Measurements from ENCODE around the gene ITPA. TPM values are rescaled to one million over a fixed set of nuclear protein-coding genes. Genes with fewer than 3 reads are reported as not detected.
A peak's percentile ranks its signal among the peaks of the same experiment; 100 is the strongest.

Gene ITPA
- total and polyA plus RNA-seq, 2 of the 4 experiments (the other 2 are of a cell fraction): 32.4 to 49.0 TPM

DNA sequence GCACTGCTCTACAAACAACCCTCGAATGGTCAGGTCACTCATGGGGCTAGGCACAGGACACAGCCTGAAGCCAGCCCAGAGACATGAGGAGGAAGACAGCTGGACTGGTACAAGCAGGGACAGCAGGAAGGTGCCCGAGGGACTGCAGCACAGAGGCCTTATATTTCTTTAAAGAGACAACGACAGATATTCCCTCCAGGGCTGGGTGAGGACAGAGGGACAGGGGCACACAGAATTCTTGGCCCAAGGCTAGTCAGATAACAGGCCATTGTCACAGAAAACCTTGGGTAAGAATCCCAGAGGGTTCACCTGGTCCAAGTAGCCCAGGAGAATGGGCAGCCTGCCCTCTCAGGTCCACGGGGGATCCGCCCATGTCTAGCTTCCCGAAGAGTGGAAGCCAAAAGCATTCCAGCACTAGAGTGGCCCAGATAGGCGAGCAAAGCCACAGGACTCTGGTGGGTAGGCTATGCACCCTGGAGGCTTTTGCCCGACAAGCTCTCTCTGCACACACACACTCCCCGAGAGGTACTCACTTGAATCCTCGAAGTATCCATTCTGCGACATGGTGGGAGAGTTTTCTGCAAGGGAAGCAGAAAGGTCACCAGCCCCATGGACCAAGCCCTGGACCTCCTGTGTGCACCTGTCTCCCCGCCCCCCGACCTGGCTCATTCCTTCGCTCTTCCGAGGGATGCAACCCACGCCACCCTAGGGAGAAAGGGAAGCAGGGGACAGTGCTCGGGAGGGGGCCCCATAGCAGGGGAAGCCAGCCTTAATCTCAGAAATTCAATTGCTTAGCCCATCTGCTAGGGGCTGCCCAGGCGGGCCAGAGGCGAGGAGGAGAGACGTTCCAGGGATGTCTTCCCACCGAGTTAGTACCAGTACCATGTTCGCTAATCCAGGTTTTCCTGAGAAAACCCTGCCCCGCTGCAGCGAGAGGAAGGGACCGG, 28.0 kb downstream of the ITPA start:
- Histone ChIP-seq H4K8ac (ENCODE audit: low read depth in 2 of 2, low read length in 2 of 2) (no peak overlapping the region), H2BK15ac (ENCODE audit: low read depth, low read length) (no peak overlapping the region), H2AK5ac (ENCODE audit: low read depth, low read length) (no peak overlapping the region), H3K18ac (ENCODE audit: low read depth, low read length) (no peak overlapping the region), H2AFZ (replicated peaks; ENCODE audit: low read length, poor library complexity) (peak overlapping the region; percentile 48), H2BK5ac (ENCODE audit: low read depth, low read length, poor library complexity, severe bottlenecking) (no peak overlapping the region), H4K91ac (ENCODE audit: insufficient read depth, low read depth, low read length) (no peak overlapping the region), H3K14ac (replicated peaks; ENCODE audit: low read depth, low read length) (no peak overlapping the region), H4K20me1 (ENCODE audit: insufficient read depth, low read length) (peaks cover 4% of the 10 kb centered on the region; the same call in 1 of the 2 replicates), H3K9me1 (ENCODE audit: insufficient read depth, low read length) (no peaks in the 10 kb centered on the region), H3K4ac (ENCODE audit: low read depth, low read length) (no peak overlapping the region), H2BK20ac (ENCODE audit: low read depth, low read length) (no peak overlapping the region), H3K27me3 (ENCODE audit: control insufficient read depth, insufficient read depth, low read length) (peaks cover 36% of the 10 kb centered on the region), H3K79me1 (ENCODE audit: low read depth in 1 of 2, low read length in 2 of 2) (no peaks in the 10 kb centered on the region), H3K23ac (ENCODE audit: low read depth, low read length) (0 out of 2 replicates have a peak overlapping the region, but pooled peaks have one; percentile 38), H2AK9ac (replicated peaks; ENCODE audit: low read depth, low read length, poor library complexity) (peak overlapping the region; percentile 31), H2BK120ac (ENCODE audit: low read depth, low read length) (no peak overlapping the region), H3K4me2 (ENCODE audit: low read depth, low read length) (no peak overlapping the region; the same call in 1 of the 2 replicates), H3K36me3 (ENCODE audit: control insufficient read depth, insufficient read depth, low read length) (no peaks in the 10 kb centered on the region), H3K27ac (ENCODE audit: insufficient read depth, low read length) (no peak overlapping the region), H3K4me3 (ENCODE audit: insufficient read depth, low read depth, low read length) (no peak overlapping the region), H3K4me1 (ENCODE audit: control insufficient read depth, insufficient read depth, low read length) (no peaks in the 10 kb centered on the region; the same call in 1 of the 2 replicates), H3K56ac (ENCODE audit: extremely low read depth, insufficient read depth, low read length) (no peak overlapping the region), H3K9me3 (ENCODE audit: control insufficient read depth, insufficient read depth, low read length) (no peaks in the 10 kb centered on the region), H4K5ac (ENCODE audit: low read depth, low read length) (no peak overlapping the region), H3K9ac (ENCODE audit: low read depth, low read length) (no peak overlapping the region)
- in situ Hi-C loops (cut with MboI; ENCODE audit: low sequenced_read_pairs): no loop called here
- ATAC-seq (ENCODE audit: low read depth): no peak
- no TSS peak for BruUV-seq (replicated peaks)
- DNase-seq: no peak
- ChIA-PET CTCF (no interaction called here), POLR2A (ENCODE audit: unreplicated experiment) (no interaction called here)
- TF ChIP-seq RAD21 (IDR thresholded peaks at IDR 0.05; ENCODE audit: low read length) (no peak), CEBPB (IDR thresholded peaks at IDR 0.05; ENCODE audit: low read depth, low read length) (no peak), FOS (IDR thresholded peaks at IDR 0.05; ENCODE audit: low read depth, low read length) (no peak), MAFK (IDR thresholded peaks at IDR 0.05; ENCODE audit: low read depth, low read length) (no peak), SMC3 (IDR thresholded peaks at IDR 0.05; ENCODE audit: low read depth, low read length) (no peak)
- intact Hi-C loops (cut with micrococcal nuclease): no loop called here
- 32% methylated on average over 5 of the region's 25 CpGs; no CpG with 5 or more reads in 1 of the 2 experiments for WGBS, 2 experiments (ENCODE audit: extremely low coverage in 2 of 2, insufficient read length in 1 of 2)
- dilution Hi-C loops (cut with HindIII; ENCODE audit: low sequenced_read_pairs, unreplicated experiment): no loop called here

Measured in IMR-90 (cell line).